HG03439 (cell line): ENCODE data around the gene NOTCH4.

Experiments
- ATAC-seq: cut with Tn5 transposase; IDR thresholded peaks from one replicate; pipeline ENCODE4 v1.9.1; 2021; ENCODE audit warnings: mild to moderate bottlenecking, moderate library complexity; ENCODE audit not compliant: unreplicated experiment

The NOTCH4 gene

DNA sequence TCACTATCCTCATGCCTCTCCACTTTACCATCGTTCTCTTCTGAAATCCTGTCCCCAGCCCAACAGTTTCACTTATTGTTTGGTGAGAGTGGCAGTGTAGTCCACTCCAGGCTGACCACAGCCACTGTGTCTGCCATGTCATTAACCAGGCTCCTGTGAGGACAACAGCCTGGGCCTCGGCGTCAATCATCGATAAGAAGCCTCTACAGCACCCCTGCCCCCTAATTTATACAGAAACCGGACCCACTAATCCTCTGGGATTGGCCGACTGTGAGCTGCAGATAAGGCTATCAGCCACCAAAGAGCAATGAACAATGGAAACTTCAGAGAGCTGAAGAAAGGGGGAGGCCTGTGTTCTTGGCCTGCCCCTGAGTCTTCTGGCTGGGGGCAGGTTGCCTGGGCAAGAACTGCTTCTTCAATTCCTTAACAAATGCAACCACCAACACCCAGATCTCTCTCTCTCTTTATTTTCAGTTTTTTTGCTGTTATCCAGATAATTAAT, 56.1 kb downstream of the NOTCH4 start:
- no peak for ATAC-seq

GRCh38 chr6:32167154-32167760, 56.6 kb downstream of the NOTCH4 start:
- ATAC-seq: no peak

- no peak for ATAC-seq
Measured at GRCh38 chr6:32166411-32167061, 57.3 kb downstream of the NOTCH4 start.

DNA sequence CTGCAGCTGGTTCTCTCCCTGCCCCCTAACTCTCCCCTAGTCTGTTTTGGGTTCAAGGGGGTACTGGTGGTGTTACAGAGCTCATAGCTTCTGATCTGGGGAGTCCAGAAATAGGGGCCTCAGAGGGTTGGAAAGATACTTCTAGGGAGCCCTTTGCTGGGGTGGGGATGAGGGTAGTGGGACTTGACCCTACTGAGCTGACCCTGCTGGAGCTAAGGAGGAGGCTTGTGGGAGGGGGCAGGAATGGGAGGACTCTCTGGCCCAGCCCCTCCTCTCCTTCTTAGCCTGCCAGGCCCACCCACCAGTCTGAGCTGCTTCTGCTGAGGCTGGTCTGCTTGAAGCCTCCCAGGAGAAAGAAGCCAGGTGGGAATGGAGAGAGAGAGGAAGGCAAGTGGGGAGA, 59.6 kb downstream of the NOTCH4 start, which contains the start of gene EGFL8:
TSS of gene EGFL8 (plus strand) at position 301 of the 400 bp plus-strand sequence. CDS start 1,571 bp downstream, outside the sequence.
- no peak for ATAC-seq

- no peak for ATAC-seq
Measured at GRCh38 chr6:32163559-32164258, 60.2 kb downstream of the NOTCH4 start.

- ATAC-seq: no peak
Measured at GRCh38 chr6:32158052-32158451, 65.8 kb downstream of the NOTCH4 start.

DNA sequence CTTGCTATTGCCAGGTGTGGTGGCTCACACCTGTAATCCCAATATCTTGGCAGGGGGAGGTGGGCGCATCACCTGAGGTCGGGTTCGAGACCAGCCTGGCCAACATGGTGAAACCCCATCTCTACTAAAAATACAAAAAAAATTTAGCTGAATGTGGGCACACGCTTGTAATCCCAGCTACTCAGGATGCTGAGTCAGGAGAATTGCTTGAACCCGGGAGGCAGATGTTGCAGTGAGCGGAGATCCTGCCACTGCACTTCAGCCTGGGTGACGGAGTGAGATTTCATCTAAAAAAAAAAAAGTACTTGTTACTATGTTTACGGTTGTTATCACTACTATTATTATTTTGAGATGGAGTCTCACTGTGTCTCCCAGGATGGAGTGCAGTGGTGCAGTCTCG, 67.0 kb downstream of the NOTCH4 start:
- ATAC-seq: no peak

- ATAC-seq: peak; percentile 52
Measured at GRCh38 chr6:32154514-32155161, 69.2 kb downstream of the NOTCH4 start.

DNA sequence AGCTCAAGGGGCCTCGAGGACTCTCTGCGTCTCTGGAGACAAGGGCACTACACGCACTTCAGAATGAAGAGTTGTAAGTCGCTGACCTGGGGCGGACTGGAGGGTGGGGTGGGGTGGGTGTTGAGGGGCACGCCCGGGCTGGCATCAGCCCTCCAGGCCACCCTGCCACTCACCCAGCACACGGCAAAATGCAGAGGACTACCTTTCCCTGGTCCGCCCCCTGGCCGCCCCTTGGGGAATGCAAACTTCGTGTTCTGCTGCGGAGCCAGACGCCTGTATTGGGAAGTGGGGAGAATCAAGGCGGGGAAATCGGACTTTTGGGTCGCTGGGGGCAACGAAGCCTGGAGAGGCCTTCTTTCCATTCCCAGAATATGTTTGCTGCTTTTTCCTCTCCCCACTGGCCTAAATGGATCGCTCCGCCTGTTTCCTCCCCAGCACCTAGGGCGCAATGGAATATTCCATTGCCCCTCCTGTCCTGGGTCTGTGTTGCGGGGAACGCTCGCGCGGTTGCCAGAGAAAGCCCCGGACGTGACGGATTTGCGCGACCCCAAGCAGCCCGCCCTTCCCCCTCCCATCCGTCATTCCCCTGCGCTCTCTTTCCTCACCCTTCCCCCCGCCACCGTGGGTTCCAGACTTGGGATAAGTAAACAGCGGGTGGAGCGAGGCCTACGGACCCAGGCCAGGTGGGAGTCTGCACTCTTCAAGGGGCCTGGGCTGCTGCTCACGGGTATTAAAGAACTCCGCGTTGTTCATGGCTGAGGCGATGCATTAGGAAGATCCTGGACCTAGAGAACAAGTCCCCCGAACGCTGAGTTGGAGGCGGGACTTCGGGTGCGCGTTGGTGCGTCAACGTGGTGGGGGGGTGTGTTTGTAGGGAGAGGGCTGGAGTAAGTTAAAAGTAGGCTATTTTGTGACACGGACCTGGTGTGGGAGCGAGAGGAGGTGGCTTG, 70.0 kb downstream of the NOTCH4 start, which contains the start of gene PPT2:
TSS of gene PPT2 (plus strand) at position 578 of the 950 bp plus-strand sequence. CDS start 454 bp downstream, outside the sequence.
- ATAC-seq: no peak

GRCh38 chr6:32152769-32153563, 70.9 kb downstream of the NOTCH4 start:
- ATAC-seq: no peak

GRCh38 chr6:32151863-32152768, 71.8 kb downstream of the NOTCH4 start, which contains the start of gene PRRT1:
TSS of gene PRRT1 (minus strand) at chr6:32151939. CDS start at chr6:32151827, 112 bp downstream.
- ATAC-seq: no peak

- ATAC-seq: no peak
Measured at GRCh38 chr6:32151181-32151862, 72.5 kb downstream of the NOTCH4 start.

DNA sequence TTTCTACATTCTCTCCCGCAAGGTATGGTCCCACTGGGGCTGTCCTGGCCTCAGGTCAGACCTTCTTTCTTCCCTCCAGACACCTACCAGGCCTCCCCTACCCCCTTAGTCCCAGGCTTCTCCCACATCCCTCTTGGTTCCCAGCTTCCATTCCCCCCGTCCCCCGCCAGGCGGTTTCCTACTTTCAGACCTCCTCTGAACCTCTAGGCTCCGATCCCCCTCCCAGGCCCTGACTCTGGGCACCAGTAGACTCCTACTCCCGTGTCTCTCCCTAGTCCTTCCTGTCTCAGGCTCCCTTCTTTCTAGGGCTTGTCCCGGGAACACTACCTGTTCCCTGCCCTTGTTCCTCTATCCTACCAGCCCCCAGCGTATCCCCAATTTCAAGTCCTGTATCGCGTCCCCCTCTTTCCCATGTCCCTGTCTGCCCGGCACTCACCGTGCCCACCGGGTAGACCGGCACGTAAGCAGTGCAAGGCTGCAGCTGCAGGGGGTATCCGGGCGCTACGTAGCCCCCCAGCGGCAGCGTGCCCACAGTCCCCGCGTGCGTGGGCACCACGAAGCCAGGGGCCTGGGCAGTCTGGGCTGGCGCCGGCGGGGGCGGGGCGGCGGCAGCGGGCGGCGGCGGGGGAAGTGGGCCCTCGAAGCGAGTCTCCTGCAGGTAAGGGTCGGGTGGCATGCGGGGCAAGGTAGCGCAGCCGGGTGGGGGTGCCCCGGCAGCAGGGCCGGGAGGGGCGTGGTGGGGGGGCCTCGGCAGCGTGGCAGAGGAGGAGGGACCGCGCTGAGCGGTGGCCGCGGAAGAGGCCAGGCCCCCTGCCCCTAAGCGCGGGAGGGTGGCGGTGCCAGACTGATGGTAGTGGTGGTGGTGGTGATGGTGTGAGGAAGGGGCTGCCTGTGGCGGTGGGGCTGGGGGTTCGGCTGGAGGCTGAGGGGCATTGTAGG, 73.7 kb downstream of the NOTCH4 start:
- no peak for ATAC-seq

DNA sequence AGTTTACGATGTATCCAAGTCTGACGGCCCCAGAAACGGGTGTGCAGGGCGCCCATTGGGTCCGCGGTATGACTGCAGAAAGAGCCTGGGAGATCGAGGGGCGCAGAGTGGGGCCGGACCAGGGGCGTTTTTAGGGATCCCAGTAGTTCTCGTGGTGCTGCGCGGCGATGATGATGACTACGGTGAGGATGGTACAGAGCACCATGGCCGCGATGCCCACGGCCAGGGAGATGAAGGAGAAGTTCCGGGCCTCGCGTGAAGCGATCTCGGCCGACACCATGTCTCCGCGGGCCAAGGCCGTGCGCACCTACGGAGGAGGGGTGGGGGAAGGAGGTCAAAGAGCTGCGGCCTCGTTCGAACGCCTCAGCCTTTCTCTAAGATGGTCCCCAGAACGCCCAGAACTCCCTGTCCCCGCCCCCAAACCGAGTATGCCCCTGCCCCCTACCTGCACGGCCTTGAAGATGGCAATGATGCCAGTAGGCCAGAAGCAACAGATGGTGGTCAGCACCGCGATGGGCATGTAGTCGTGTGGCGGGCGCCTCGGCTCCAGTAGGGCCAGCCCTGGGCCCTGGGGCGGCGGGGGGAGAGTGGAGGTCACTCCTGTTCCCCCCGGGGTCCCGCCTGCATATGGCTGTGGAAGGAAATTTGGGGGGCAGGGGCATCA, 74.6 kb downstream of the NOTCH4 start:
- no peak for ATAC-seq

GRCh38 chr6:32148289-32149091, 75.4 kb downstream of the NOTCH4 start:
- no peak for ATAC-seq
